KOPT-K1 (cell line): ENCODE data around the gene AP4S1.
"Not testable (repeated sequence)": the region's sequence is repeated elsewhere in the genome, so short reads cannot be mapped to it uniquely, and the experiment has no call there.

Experiments
- H3K27ac ChIP-seq: fragments of 200-600 bp; sonication (generic); 2 replicates; pipeline ENCODE4 v1.5.1; 2016; ENCODE audit warnings: antibody characterized with exemption, mild to moderate bottlenecking, low read depth, low read length; ENCODE audit not compliant: poor library complexity, severe bottlenecking
- H3K36me3 ChIP-seq: fragments of 200-600 bp; sonication (generic); 2 replicates; pipeline ENCODE4 v1.5.1; 2017; ENCODE audit warnings: antibody characterized with exemption, mild to moderate bottlenecking, low read length, moderate library complexity; ENCODE audit not compliant: insufficient read depth
- H3K9me3 ChIP-seq: fragments of 200-600 bp; sonication (generic); 2 replicates; pipeline ENCODE4 v1.5.1; 2017; ENCODE audit warnings: antibody characterized with exemption, low read length, mild to moderate bottlenecking; ENCODE audit not compliant: insufficient read depth, poor library complexity, severe bottlenecking

Gene AP4S1, protein sequence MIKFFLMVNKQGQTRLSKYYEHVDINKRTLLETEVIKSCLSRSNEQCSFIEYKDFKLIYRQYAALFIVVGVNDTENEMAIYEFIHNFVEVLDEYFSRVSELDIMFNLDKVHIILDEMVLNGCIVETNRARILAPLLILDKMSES

GRCh38 chr14:31025367-31026076, at the start of gene AP4S1:
Gene AP4S1 (plus strand): TSS chr14:31025649. CDS start chr14:31066197, 40,548 bp downstream.
- Histone ChIP-seq H3K9me3 (no peaks in the 10 kb centered on the region), H3K36me3 (peaks cover 23% of the 10 kb centered on the region), H3K27ac (peak within 1 kb of the TSS; percentile 94)

- Histone ChIP-seq H3K27ac (no peak overlapping the region), H3K9me3 (no peaks in the 10 kb centered on the region), H3K36me3 (no peaks in the 10 kb centered on the region)
These were observed 47.7 kb upstream of the AP4S1 start for GRCh38 chr14:30977752-30978151.

DNA sequence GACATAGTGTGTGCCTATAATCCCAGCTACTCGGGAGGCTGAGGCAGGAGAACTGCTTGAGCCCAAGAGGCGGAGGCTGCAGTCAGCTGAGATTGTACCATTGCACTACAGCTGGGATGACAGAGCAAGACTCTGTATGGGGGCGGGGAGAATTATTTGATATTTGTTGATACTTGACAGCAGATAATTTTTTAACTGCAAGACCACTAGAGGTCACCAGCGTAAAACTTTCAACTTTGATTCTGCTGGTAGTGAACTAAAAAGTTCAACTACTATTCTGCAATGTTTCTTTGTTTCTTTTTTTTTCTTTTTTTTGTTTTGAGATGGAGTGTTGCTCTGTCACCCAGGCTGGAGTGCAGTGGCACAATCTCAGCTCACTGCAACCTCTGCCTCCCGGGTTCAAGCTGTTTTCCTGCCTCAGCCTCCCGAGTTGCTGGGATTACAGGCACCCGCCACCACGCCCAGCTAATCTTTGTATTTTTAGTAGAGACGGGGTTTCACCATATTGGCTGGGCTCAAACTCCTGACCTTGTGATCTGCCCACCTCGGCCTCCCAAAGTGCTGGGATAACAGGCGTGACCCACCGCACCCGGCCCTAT, 45.2 kb upstream of the AP4S1 start:
- not testable (repeated sequence) for H3K36me3 ChIP-seq, H3K27ac ChIP-seq, H3K9me3 ChIP-seq

- H3K9me3 ChIP-seq: no peaks in the 10 kb centered on the region
- H3K36me3 ChIP-seq: no peaks in the 10 kb centered on the region
- H3K27ac ChIP-seq: no peak overlapping the region
These were observed 44.5 kb upstream of the AP4S1 start for GRCh38 chr14:30980980-30981379.

DNA sequence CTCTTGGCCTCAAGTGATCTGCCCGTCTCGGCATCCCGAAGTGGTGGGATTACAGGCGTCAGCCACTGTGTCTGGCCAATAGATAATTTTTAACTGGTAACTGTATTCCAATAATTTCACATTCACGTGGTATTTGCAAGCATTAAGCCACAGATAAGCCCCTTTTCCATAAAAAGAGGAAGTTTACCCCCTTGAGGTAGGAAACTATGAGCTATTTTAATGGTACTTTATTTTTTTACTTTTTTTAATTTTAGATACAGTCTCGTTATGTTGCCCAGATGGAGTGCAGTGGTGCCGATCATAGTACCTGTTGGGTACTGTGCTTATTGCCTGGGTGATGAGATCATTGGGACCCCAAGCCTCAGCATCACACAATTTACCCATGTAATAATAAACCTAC, 42.9 kb upstream of the AP4S1 start:
- Histone ChIP-seq H3K27ac (no peak overlapping the region), H3K36me3 (no peaks in the 10 kb centered on the region), H3K9me3 (no peaks in the 10 kb centered on the region)

- Histone ChIP-seq H3K36me3 (no peaks in the 10 kb centered on the region), H3K9me3 (no peaks in the 10 kb centered on the region), H3K27ac (no peak overlapping the region)
These were observed 41.6 kb upstream of the AP4S1 start for GRCh38 chr14:30983858-30984257.

- no peaks in the 10 kb centered on the region for H3K36me3 ChIP-seq
- H3K27ac ChIP-seq: no peak overlapping the region
- no peaks in the 10 kb centered on the region for H3K9me3 ChIP-seq
These were observed 39.7 kb upstream of the AP4S1 start for GRCh38 chr14:30985796-30986195.

DNA sequence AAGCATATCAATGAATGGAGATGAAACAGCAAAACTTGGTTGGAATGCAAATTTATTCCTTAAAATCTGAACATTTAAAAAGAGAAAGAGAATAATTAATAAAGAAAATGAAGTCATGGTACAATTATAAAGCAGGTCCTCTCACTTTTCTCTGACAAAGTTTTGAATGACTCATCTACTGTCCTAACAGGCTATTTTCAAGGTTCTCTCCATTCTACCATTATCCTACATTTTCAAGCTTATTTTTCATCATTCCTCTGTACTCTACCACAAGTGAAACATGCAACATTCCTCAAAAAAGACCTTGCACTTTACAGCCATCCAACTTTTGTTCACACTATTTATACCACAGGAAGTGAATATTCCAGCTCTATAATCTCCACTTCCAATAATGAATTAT, 36.9 kb upstream of the AP4S1 start:
- Histone ChIP-seq H3K36me3 (no peaks in the 10 kb centered on the region), H3K9me3 (no peaks in the 10 kb centered on the region), H3K27ac (no peak overlapping the region)

GRCh38 chr14:30990770-30991169, 34.7 kb upstream of the AP4S1 start:
- Histone ChIP-seq H3K36me3 (no peaks in the 10 kb centered on the region), H3K9me3 (no peaks in the 10 kb centered on the region), H3K27ac (no peak overlapping the region)

DNA sequence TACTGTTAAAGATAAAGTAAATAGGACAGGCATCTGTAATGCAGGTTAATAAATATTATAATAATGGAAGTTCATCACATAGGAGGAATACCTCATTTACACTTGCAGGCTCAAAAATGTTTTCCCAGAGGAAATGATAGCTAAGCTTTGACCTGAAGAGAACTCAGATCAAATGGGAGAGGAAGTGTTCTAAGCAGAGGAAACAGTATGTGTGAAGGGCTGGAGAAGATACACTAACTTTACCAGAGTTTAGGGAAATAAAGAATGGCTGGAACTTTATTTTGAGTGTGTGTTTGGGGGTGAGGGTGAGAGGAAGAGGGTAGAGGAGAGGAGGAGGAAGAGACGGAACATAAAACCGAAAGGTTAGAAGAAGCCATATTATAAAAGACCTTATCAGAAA, 34.0 kb upstream of the AP4S1 start:
- H3K27ac ChIP-seq: no peak overlapping the region
- no peaks in the 10 kb centered on the region for H3K36me3 ChIP-seq
- H3K9me3 ChIP-seq: no peaks in the 10 kb centered on the region

DNA sequence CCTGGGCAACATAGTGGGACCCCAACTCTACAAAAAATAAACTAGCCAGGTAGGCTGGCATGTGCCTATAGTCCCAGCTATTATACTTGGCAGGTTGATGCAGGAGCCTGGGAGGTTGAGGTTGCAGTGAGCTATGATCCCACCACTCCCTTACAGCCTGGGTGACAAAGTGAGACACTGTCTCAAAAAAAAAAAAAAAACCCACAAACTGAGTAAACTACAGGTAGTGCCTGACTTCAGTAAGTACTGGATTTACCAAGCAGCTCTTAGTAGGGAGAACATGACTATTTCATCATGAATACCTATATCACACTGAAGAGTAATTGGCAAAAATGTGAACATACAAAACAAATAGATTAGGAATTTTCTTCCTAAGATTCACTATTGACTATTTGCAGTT, 32.4 kb upstream of the AP4S1 start:
- Histone ChIP-seq H3K27ac (no peak overlapping the region), H3K36me3 (peaks cover 4% of the 10 kb centered on the region; the same call in 1 of the 2 replicates), H3K9me3 (peaks cover 3% of the 10 kb centered on the region)

DNA sequence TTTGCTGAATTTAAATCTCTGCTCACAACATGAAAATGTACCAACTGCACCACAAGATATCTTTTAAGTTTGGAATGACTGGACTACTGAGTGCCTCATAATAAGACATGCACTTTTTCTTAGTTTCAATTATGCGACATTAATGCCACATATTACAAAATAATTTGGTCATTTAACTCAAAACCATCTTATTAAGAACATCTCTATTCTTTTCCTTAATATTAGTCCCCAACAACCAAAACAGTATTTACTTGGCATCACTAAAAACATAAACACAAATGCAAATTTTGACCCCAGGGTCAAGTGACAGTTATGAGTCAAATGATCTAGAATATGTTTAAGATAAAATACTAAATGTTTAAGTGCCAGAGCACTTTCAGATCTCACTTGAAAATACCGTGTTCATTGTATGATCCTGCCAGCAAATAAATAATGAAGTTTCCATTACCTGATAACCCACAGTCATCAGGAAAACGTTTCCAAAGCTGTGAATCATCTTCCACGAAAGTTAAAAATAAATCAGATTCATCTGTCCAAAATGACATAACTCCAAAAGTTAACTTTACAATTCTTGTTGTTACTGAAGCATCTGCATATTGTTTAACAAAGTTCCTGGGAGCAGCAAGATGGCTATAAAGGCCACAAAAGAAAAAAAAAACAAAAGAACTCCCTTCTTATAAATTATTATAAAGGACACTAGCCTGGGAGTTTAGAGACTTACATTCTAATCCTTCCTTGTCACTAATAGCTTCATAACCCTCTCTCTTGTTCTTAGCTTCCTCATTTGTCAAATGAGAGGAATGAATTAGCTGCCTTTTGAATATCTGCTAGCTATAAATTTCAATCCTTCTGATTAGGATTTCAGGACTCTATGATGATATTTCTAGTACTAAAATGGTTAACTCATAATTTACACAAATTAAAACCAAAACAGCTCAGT, 30.5 kb upstream of the AP4S1 start:
- Histone ChIP-seq H3K36me3 (peaks cover 19% of the 10 kb centered on the region; the same call in 1 of the 2 replicates), H3K27ac (no peak overlapping the region), H3K9me3 (peaks cover 22% of the 10 kb centered on the region)

- Histone ChIP-seq H3K27ac (no peak overlapping the region), H3K9me3 (peaks cover 24% of the 10 kb centered on the region), H3K36me3 (peaks cover 22% of the 10 kb centered on the region)
These were observed 29.8 kb upstream of the AP4S1 start for GRCh38 chr14:30995689-30996088.

DNA sequence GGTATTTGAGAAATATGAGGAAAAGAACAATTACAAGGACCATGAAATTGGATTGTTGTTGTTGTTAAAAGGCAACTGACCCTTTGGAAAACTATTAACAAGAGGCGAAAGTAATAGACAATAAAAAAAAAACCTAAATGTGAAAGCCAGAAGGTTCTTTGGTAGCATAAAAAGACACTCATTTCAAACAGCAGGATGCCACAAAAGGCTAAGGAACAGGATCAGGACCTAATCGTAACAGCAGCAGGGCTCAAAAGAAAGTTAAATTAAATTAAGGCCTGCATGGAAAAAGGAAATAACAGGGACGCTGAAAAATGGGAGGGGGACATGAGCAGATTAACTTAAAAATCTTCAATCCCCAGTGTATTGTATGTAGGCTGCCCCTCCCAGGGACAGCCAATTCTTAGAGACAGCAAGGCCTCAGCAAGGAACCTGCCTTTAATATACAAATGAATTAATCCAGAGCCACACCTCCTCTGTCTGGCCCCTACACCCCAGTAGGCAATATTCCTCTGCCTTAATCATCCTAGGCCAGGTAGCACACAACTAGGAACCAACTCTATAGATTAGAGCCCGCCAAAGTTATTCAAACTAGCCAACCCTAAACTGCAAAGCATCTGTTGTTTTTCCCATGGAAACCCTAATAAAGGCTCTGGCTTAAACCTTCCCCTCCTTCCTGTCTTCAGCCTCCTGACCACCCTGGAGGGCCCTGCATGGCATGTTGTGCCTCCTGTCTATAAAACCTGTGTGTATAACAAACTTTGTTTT, 28.4 kb upstream of the AP4S1 start:
- Histone ChIP-seq H3K36me3 (peaks cover 32% of the 10 kb centered on the region), H3K9me3 (peaks cover 24% of the 10 kb centered on the region), H3K27ac (no peak overlapping the region)
